Tibial artery (tissue), 4 donors: ENCODE measurements around the gene ELF1.

Source experiments
- DNase-seq, 2 donors: peaks; one replicate each; pipeline ENCODE4 v3.0.0-alpha.2; 2019
- H3K27ac ChIP-seq, 2 donors: fragments of 200-600 bp; sonication (generic) in 1 of 2; 1 replicate in 1 of 2; 2 replicates in 1 of 2; pipeline ENCODE4 v1.5.1; 2018 to 2019; ENCODE audit warnings: mild to moderate bottlenecking in 1 of 2
- H3K27me3 ChIP-seq, 2 donors: fragments of 200-600 bp; sonication (generic) in 1 of 2; one replicate each; pipeline versions ENCODE4 v1.5.1 to v1.6.0; 2016 to 2019
- H3K36me3 ChIP-seq, 3 donors: fragments of 200-600 bp; sonication (generic) in 2 of 3; one replicate each; pipeline ENCODE4 v1.5.1; 2016 to 2019; ENCODE audit warnings: mild to moderate bottlenecking in 2 of 3
- H3K4me1 ChIP-seq, 4 donors: fragments of 200-600 bp; sonication (generic) in 2 of 4; 1 replicate in 3 of 4; 2 replicates in 1 of 4; pipeline ENCODE4 v1.5.1; 2016 to 2019
- H3K4me3 ChIP-seq, 2 donors: fragments of 200-600 bp; sonication (generic) in 1 of 2; 1 replicate in 1 of 2; 2 replicates in 1 of 2; pipeline ENCODE4 v1.5.1; 2018 to 2019; ENCODE audit warnings: mild to moderate bottlenecking in 2 of 2
- H3K9me3 ChIP-seq, 3 donors: fragments of 200-600 bp; sonication (generic) in 1 of 3; one replicate each; pipeline ENCODE4 v1.5.1; 2016 to 2019
- intact Hi-C: fragments of 100-400 bp; cut with DNase I; formaldehyde crosslinking; loops from one replicate; pipeline ENCODE4 v1.15.0; 2023; ENCODE audit warnings: low total_unique reads
- TF ChIP-seq, protein P1 (sequence below), 2 experiments: fragments of 200-600 bp in 1 of 2; fragments of 450-650 bp in 1 of 2; IDR thresholded peaks; one replicate each; pipeline ENCODE4 v1.5.1; 2017 to 2019; ENCODE audit warnings: antibody characterized with exemption in 2 of 2, mild to moderate bottlenecking in 1 of 2, moderate library complexity in 1 of 2

ELF1 gene

GRCh38 chr13:40969169-40969901 lies 49.8 kb downstream of the ELF1 start:
- Histone ChIP-seq H3K36me3 (no peaks in the 10 kb centered on the region), H3K4me1 (peaks cover 0 to 93% (median 37%) of the 10 kb centered on the region in 4 donors), H3K4me3 (no peak overlapping the region), H3K27me3 (no peaks in the 10 kb centered on the region), H3K27ac (no peak overlapping the region), H3K9me3 (no peaks in the 10 kb centered on the region)
- intact Hi-C loops: no loop called here
- TF ChIP-seq, protein P1, sequence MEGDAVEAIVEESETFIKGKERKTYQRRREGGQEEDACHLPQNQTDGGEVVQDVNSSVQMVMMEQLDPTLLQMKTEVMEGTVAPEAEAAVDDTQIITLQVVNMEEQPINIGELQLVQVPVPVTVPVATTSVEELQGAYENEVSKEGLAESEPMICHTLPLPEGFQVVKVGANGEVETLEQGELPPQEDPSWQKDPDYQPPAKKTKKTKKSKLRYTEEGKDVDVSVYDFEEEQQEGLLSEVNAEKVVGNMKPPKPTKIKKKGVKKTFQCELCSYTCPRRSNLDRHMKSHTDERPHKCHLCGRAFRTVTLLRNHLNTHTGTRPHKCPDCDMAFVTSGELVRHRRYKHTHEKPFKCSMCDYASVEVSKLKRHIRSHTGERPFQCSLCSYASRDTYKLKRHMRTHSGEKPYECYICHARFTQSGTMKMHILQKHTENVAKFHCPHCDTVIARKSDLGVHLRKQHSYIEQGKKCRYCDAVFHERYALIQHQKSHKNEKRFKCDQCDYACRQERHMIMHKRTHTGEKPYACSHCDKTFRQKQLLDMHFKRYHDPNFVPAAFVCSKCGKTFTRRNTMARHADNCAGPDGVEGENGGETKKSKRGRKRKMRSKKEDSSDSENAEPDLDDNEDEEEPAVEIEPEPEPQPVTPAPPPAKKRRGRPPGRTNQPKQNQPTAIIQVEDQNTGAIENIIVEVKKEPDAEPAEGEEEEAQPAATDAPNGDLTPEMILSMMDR (IDR thresholded peaks at IDR 0.05): no peak
- no peak for DNase-seq

GRCh38 chr13:40968416-40969000 lies 50.6 kb downstream of the ELF1 start:
- Histone ChIP-seq H3K4me1 (peaks cover 0 to 93% (median 35%) of the 10 kb centered on the region in 4 donors), H3K27ac (no peak overlapping the region), H3K4me3 (no peak overlapping the region), H3K27me3 (no peaks in the 10 kb centered on the region), H3K9me3 (no peaks in the 10 kb centered on the region), H3K36me3 (no peaks in the 10 kb centered on the region)
- intact Hi-C loops: no loop called here
- TF ChIP-seq, protein P1 (IDR thresholded peaks at IDR 0.05): no peak
- DNase-seq: no peak

DNA sequence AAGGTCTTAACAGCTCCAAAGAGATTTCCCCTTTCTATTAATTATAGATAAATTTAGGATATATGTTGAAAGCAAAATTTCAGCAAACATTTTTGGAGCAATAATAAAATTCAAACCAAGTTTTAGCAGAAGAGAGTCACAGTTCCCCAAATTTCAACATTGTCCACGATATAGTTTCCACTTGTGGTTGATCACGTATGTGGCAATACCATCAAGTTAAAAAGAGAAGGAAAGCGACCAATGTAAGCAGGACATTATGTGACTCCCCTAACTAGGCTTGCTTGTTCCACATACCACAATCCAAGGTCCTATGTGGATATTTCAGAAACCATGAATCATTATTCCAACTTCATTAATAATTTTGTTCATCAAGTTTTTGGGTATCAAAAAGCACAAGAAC lies 52.8 kb downstream of the ELF1 start:
- Histone ChIP-seq H3K4me3 (no peak overlapping the region), H3K9me3 (no peaks in the 10 kb centered on the region), H3K36me3 (no peaks in the 10 kb centered on the region), H3K4me1 (peaks cover 0 to 84% (median 24%) of the 10 kb centered on the region in 4 donors), H3K27ac (no peak overlapping the region), H3K27me3 (no peaks in the 10 kb centered on the region)
- DNase-seq: no peak
- intact Hi-C loops: no loop called here
- TF ChIP-seq, protein P1 (IDR thresholded peaks at IDR 0.05): no peak

GRCh38 chr13:40963927-40964326 lies 55.2 kb downstream of the ELF1 start:
- Histone ChIP-seq H3K27ac (no peak overlapping the region), H3K27me3 (no peaks in the 10 kb centered on the region), H3K36me3 (no peaks in the 10 kb centered on the region), H3K4me1 (peaks cover 0 to 61% (median 17%) of the 10 kb centered on the region in 4 donors), H3K4me3 (no peak overlapping the region), H3K9me3 (no peaks in the 10 kb centered on the region)
- TF ChIP-seq, protein P1 (IDR thresholded peaks at IDR 0.05): no peak
- no peak for DNase-seq
- intact Hi-C loops: no loop called here

DNA sequence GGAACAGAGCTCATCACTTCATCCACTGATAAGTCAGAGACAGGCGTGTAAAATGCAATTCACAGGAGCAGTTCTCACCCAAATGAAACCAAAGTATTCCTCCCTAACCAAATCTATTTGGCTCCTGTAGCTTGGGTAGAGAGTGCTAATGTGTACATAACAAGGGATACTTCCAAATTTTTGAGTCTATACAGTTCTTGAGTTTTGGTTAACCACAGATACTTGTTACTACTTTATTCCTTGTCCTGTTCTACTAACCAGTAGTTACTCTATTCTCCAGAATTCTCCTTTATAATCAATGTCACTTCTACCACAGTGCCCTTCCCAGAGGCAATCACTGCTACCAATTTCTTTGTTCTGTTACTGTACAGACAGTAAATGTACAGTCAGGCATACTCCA lies 57.3 kb downstream of the ELF1 start:
- H3K4me3 ChIP-seq: no peak overlapping the region
- H3K9me3 ChIP-seq: no peaks in the 10 kb centered on the region
- intact Hi-C loops: no loop called here
- H3K27ac ChIP-seq: no peak overlapping the region
- TF ChIP-seq, protein P1 (IDR thresholded peaks at IDR 0.05): no peak
- H3K36me3 ChIP-seq: peaks cover 7 to 16% (median 15%) of the 10 kb centered on the region in 3 donors
- H3K4me1 ChIP-seq: peaks cover 0 to 42% (median 8%) of the 10 kb centered on the region in 4 donors
- no peaks in the 10 kb centered on the region for H3K27me3 ChIP-seq
- no peak for DNase-seq
